Measurements from ENCODE around the gene P2RY2. TPM values are rescaled to one million over a fixed set of nuclear protein-coding genes. Genes with fewer than 3 reads are reported as not detected.
"Not testable (repeated sequence)": the region's sequence is repeated elsewhere in the genome, so short reads cannot be mapped to it uniquely, and the experiment has no call there.

The P2RY2 gene
- total RNA-seq, 3 donors from 2014 or later = not detected

DNA sequence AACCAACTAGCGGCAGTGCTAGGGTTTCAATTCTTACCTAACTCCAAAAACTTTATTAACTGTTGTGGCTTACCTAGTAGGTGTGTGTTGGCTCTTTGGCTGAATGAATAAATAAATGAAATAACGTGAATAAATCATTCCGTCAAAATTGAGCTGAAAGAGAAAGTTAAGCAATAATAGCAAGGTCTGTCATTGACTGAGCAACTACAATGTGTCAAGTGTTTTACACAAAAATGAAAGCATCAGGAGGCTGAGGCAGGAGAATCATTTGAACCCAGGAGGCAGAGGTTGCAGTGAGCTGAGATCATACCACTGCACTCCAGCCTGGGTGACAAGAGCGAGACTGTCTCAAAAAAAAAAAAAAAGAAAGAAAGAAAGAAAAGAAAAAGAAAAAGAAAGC, 56.1 kb downstream of the P2RY2 start:
- H3K4me3 Mint-ChIP-seq; H3K27me3 Mint-ChIP-seq (ENCODE audit: low read depth); H3K9me3 Mint-ChIP-seq; DNase-seq; ATAC-seq; H3K4me1 Mint-ChIP-seq (ENCODE audit: low read depth); H3K36me3 Mint-ChIP-seq (ENCODE audit: insufficient read depth): not testable (repeated sequence)

DNA sequence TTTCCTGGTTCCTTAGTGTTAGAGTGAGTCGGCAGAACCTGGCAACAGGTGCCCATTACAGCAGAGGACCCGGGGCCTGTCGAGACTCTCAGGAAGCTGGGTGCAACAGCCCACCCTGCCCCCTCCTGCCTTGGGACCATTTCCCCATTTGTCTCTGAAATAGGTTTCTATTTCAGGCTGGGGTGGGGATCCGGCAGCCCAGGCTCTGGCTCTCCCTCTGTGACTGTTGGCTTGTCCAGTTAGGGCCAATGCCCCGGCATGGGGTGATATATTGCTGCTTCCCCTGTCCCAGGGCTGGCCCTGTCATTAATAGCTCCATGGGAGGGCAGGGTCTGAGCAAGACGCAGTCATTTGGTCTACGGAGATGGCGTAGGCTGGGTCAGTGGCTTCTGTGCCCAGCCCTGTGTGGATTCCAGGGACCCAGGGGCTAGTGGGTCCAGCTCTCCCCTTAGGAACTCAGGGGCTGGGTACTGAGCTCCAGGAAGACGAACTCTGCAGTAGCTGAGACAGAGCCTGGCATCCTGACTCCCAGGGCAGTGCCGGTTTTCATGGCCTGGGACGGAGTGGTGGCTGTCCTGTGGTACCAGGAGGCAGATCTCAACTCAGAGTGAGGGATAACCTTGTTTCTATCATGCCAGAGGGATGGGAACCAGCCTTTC, 56.8 kb downstream of the P2RY2 start:
- no peaks in the 10 kb centered on the region for H3K4me1 Mint-ChIP-seq (ENCODE audit: low read depth)
- H3K9me3 Mint-ChIP-seq = no peaks in the 10 kb centered on the region
- H3K4me3 Mint-ChIP-seq = no peak overlapping the region
- H3K27me3 Mint-ChIP-seq (ENCODE audit: low read depth) = peaks cover 4% of the 10 kb centered on the region
- DNase-seq = no peak
- no peak for ATAC-seq
- H3K36me3 Mint-ChIP-seq (ENCODE audit: insufficient read depth) = no peaks in the 10 kb centered on the region

DNA sequence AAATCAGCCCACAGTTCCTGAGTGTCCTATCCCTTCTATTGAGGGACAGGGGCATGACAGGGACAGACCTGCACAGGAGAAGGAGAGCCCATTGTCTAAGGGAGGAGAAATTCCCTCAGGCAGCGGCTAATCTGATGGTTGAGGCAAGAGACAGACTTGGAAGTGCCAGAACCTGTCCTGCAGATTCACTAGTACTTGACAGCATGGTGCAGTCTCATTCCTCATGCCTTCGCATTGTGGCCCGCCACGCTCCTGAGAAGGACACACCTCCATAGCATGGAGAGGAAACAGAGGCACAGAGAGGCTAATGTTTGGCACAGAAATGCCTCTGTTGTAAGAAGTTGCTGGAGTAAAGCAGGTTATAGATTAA, 57.3 kb downstream of the P2RY2 start:
- Mint-ChIP-seq H3K4me1 (ENCODE audit: low read depth) (no peaks in the 10 kb centered on the region), H3K27me3 (ENCODE audit: low read depth) (peaks cover 4% of the 10 kb centered on the region), H3K36me3 (ENCODE audit: insufficient read depth) (no peaks in the 10 kb centered on the region), H3K4me3 (no peak overlapping the region), H3K9me3 (no peaks in the 10 kb centered on the region)
- ATAC-seq (no peak), DNase-seq (no peak)

DNA sequence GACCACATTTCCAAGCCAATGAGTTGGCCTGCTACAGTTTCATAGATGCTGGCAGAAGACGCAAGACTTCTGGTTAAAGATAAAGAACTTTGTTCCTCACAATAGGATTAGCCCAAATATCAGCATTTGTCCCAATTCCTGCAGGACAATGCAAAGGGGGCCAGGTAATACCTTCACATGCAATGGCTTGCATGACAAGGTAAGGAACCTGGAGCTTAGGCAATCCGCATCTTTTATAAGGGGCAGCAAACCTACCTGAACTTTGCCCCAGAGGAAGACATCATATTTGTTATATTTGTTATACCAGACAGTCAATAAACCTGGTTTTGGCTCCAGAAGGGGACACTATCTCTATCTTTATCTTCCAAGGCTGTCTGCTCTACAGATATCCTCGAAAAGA, 59.4 kb downstream of the P2RY2 start:
- no peak for ATAC-seq
- no peaks in the 10 kb centered on the region for H3K36me3 Mint-ChIP-seq (ENCODE audit: insufficient read depth)
- no peak overlapping the region for H3K4me3 Mint-ChIP-seq
- DNase-seq = no peak
- peaks cover 4% of the 10 kb centered on the region for H3K27me3 Mint-ChIP-seq (ENCODE audit: low read depth)
- H3K9me3 Mint-ChIP-seq = no peaks in the 10 kb centered on the region
- no peaks in the 10 kb centered on the region for H3K4me1 Mint-ChIP-seq (ENCODE audit: low read depth)

DNA sequence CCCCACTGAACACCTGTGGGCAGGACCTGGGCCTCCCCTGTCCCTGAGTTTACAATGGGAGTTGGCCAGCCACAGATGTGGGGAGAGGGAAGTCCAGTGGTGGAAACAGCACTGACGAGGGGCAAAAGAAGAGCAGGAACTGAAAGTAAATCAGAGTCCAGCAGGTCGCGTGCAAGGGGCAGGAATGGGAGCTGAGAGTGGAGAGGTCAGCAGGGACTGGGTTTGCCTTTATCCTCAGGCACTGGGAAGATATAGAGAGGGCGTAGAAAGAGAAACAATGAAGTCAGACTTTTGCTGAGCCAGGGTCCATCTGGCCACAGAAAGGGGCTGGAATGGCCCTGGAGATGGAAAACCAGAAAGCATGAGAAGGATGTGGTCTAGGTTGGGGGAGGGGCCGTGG, 62.5 kb downstream of the P2RY2 start:
- peaks cover 4% of the 10 kb centered on the region for H3K27me3 Mint-ChIP-seq (ENCODE audit: low read depth)

DNA sequence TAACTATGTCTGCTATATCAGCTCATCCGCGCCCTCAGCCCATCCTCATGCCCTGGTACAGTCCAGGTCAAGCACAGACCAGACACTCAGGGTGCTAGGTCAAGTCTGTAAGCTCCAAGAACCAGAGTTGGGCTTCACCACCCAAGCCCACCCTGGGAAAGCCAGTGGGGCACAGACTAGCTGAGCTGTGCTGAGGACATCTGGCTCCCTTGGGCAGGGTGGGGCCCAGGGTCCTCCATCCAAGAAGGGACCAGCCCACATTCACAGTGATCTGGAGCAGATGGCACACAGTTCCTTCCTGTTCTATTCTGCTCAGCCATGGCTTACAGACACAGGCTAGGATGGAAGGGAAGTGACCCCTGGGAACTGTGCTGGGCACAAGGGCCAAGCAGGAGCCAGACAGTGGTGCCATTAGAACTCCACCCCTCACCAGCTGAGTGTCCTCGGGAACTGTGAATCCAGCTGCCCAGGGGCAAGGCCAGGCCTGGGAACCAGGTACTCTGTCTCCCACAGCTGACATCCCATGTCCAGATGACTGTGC, 63.2 kb downstream of the P2RY2 start:
- DNase-seq (no peak), ATAC-seq (no peak)
- no peaks in the 10 kb centered on the region for H3K36me3 Mint-ChIP-seq (ENCODE audit: insufficient read depth)
- no peaks in the 10 kb centered on the region for H3K4me1 Mint-ChIP-seq (ENCODE audit: low read depth)
- H3K27me3 Mint-ChIP-seq (ENCODE audit: low read depth) = peaks cover 2% of the 10 kb centered on the region
- H3K9me3 Mint-ChIP-seq = no peaks in the 10 kb centered on the region
- no peak overlapping the region for H3K4me3 Mint-ChIP-seq

More for the DNA sequence above, 62.5 kb downstream of the P2RY2 start:
- Mint-ChIP-seq H3K4me1 (ENCODE audit: low read depth) (no peaks in the 10 kb centered on the region), H3K9me3 (no peaks in the 10 kb centered on the region), H3K36me3 (ENCODE audit: insufficient read depth) (no peaks in the 10 kb centered on the region), H3K4me3 (no peak overlapping the region)
- no peak for ATAC-seq
- DNase-seq = no peak

DNA sequence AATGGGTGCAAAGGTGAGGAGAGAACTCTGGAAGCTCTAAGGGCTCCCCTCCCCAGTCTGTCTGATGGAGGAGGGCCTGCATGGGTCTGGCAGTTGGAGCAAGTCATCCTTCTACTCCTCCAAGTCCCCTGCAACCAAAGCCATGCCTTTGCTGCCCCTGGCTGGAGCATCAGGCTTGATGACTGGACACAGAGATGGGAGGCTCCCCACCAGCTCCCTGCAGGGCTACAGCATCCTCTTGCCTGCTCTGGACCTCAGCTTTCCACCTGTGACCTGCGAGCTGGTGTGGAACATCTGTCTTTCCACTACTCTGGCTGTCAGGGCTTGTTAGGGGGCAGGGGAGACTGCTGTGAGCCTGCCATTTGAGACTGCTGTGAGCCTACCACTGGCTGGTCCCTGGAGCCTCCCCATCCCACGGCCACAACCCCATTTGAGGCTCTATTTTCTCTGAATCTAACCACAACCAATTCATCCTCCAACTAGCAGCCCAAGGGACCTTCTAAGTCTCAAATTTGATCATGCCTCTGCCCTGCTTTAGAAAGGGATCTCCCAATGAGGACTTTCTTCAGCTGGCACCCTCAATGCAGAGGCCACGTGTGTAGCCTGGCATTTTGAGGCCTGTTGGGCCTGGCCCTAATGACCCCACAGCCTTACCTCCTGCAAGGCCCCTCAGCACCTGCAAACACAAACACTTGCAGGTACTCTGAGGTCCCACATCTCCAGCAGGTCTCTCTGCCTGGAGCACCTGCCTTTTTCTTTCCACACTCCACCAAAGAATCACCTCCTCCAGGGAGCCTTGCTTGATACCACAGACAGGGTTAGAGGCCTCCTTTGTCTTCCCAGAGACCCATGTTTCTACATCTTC, 63.9 kb downstream of the P2RY2 start:
- no peak overlapping the region for H3K4me3 Mint-ChIP-seq
- H3K4me1 Mint-ChIP-seq (ENCODE audit: low read depth) = no peaks in the 10 kb centered on the region
- H3K36me3 Mint-ChIP-seq (ENCODE audit: insufficient read depth) = no peaks in the 10 kb centered on the region
- ATAC-seq (no peak), DNase-seq (no peak)
- H3K27me3 Mint-ChIP-seq (ENCODE audit: low read depth) = no peaks in the 10 kb centered on the region
- no peaks in the 10 kb centered on the region for H3K9me3 Mint-ChIP-seq

DNA sequence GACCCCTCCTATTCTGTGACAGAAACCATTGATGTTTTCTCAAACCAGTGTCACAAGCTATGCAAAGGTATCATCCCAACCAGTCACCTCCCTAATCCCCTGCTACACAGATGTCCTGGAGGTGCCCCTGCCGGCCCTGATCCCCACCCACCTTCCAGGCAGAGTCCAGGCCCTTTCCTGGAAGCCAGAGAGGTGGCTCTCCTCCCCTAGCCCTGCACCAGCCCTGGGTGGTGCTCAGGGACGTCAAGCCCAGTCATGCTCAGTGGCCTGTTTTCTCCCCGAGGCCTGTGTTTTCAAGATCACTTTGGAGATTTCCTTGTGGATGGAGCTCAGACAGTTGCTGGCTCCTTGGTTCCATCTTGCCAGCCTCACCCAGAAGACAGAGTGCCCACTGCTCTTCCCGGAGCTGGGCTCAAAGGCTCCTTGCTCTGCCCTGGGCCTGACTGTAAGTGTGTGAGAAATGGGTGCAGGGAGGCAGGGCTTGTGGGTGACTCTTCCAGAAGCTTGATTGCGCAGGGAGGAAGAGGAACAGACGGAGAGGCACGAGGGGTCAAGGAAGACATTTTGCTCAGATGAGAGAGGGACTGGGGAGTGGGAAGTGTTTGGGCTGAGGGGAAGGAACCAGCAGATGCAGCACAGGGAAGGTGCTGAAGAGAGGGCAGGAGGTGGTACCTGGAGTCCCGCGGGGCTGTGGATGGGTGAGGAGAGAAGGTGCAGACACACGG, 65.4 kb downstream of the P2RY2 start:
- H3K36me3 Mint-ChIP-seq (ENCODE audit: insufficient read depth) = no peaks in the 10 kb centered on the region
- H3K9me3 Mint-ChIP-seq = no peaks in the 10 kb centered on the region
- ATAC-seq (no peak), DNase-seq (no peak)
- H3K4me3 Mint-ChIP-seq = no peak overlapping the region
- no peaks in the 10 kb centered on the region for H3K27me3 Mint-ChIP-seq (ENCODE audit: low read depth)
- H3K4me1 Mint-ChIP-seq (ENCODE audit: low read depth) = peaks cover 6% of the 10 kb centered on the region

DNA sequence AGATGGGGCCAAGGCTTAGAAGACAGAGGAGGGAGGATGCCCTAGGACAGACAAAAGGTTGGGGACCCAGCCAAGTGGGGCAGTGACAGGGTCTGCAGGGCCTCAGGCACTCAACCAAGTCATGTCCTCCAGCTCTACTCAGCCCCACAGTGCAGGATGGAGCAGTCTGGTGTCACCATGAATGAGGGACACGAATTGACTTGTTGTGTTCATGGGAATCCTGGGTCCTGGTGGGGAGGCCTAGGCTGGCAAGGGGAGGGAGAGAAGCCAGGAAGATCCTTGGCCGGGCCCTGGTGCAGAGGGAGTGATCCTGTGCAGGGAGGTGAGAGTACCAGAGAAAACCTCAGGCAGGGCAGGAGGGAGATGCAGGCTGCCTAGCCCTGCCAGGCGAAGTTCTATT, 66.0 kb downstream of the P2RY2 start:
- Mint-ChIP-seq H3K4me3 (no peak overlapping the region), H3K27me3 (ENCODE audit: low read depth) (peaks cover 2% of the 10 kb centered on the region), H3K36me3 (ENCODE audit: insufficient read depth) (no peaks in the 10 kb centered on the region), H3K9me3 (no peaks in the 10 kb centered on the region), H3K4me1 (ENCODE audit: low read depth) (peaks cover 11% of the 10 kb centered on the region)
- no peak for DNase-seq
- ATAC-seq = no peak

DNA sequence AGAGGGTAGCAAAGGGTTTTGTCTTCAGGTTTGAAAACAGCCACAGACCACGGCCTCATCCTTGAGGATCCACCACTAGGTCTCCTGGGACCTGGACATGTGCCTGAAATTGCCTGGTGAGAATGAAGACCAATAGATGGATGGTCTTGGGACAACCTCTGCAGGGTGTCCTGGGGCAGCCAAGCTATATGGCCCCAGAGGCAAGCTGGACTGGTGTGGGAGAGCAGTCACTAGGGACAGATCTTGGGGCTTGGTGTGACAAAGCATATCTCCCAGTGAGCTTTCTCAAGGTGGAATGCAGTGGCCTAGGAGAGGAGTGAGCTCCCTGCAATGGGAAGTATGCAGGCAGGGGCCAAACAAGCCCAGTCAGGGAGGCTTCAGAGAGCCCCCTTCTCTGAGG, 67.6 kb downstream of the P2RY2 start:
- Mint-ChIP-seq H3K36me3 (ENCODE audit: insufficient read depth) (no peaks in the 10 kb centered on the region), H3K9me3 (no peaks in the 10 kb centered on the region), H3K4me3 (no peak overlapping the region), H3K4me1 (ENCODE audit: low read depth) (peaks cover 14% of the 10 kb centered on the region), H3K27me3 (ENCODE audit: low read depth) (peaks cover 2% of the 10 kb centered on the region)
- ATAC-seq = no peak
- no peak for DNase-seq

Other genes with a start within 250 kb of the P2RY2 start
- 10 to 100 TPM; 16.3 to 25.0 (median 20.3) TPM for gene FCHSD2, start 76.0 kb upstream of the P2RY2 start, total RNA-seq
- not detected for gene P2RY6, start 54.1 kb downstream of the P2RY2 start, total RNA-seq
- gene ARHGEF17, start 90.0 kb downstream of the P2RY2 start, total RNA-seq = under 1 TPM; 0.13 to 0.27 (median 0.13) TPM
- 10 to 100 TPM; 31.3 to 36.6 (median 32.5) TPM for gene RELT, start 158.1 kb downstream of the P2RY2 start, total RNA-seq

Measured in activated T-cell treated with anti-CD3 and anti-CD28 coated beads, Interleukin-2, amount 50 U/mL, for 4 hours (primary cell).